Suprapubic skin (tissue), 4 donors: ENCODE results near the gene DAB2IP. TPM values are rescaled to one million over a fixed set of nuclear protein-coding genes. Genes with fewer than 3 reads are reported as not detected.

ENCODE experiments used
- DNase-seq, 2 donors: peaks; one replicate each; pipeline ENCODE4 v3.0.0-alpha.2; 2019; ENCODE audit warnings: low spot score in 2 of 2
- H3K27ac ChIP-seq: fragments of 200-600 bp; sonication (generic); one replicate; pipeline ENCODE4 v1.5.1; 2019
- H3K27me3 ChIP-seq: fragments of 200-600 bp; sonication (generic); one replicate; pipeline ENCODE4 v1.5.1; 2019
- H3K36me3 ChIP-seq: fragments of 200-600 bp; sonication (generic); one replicate; pipeline ENCODE4 v1.5.1; 2019
- H3K4me1 ChIP-seq: fragments of 200-600 bp; sonication (generic); one replicate; pipeline ENCODE4 v1.5.1; 2019
- H3K4me3 ChIP-seq: fragments of 200-600 bp; sonication (generic); one replicate; pipeline ENCODE4 v1.5.1; 2019; ENCODE audit warnings: mild to moderate bottlenecking
- H3K9me3 ChIP-seq: fragments of 200-600 bp; sonication (generic); one replicate; pipeline ENCODE4 v1.5.1; 2019
- EP300 ChIP-seq: sonication (generic); formaldehyde crosslinking; IDR thresholded peaks from one replicate; pipeline ENCODE4 v1.6.1; 2017; ENCODE audit warnings: antibody characterized with exemption
- POLR2A ChIP-seq, 2 donors: fragments of 450-650 bp; IDR thresholded peaks; one replicate each; pipeline ENCODE4 v1.6.1; 2017; ENCODE audit warnings: antibody characterized with exemption in 2 of 2, mild to moderate bottlenecking in 2 of 2, moderate library complexity in 2 of 2
- POLR2AphosphoS5 ChIP-seq, 3 donors: sonication (generic); formaldehyde crosslinking; IDR thresholded peaks; one replicate each; pipeline ENCODE4 v1.6.1; 2017; ENCODE audit warnings: antibody characterized with exemption in 3 of 3
- WGBS: methylation state at CpG from one replicate; pipeline ENCODE4 v1.1.5; 2018; 5-methylcytosine and 5-hydroxymethylcytosine counted together
- total RNA-seq, 4 donors: library from RNA; depleted of rRNA; stranded (reverse); fragments of >200 nt; gene quantifications; one replicate each; pipeline ENCODE4 v1.1.0, GENCODE V29; 2016
- TF ChIP-seq, protein P1 (sequence below), 2 donors: fragments of 200-600 bp in 1 of 2; fragments of 450-650 bp in 1 of 2; sonication (generic) in 1 of 2; IDR thresholded peaks; one replicate each; pipeline ENCODE4 v1.5.1; 2016 to 2019; ENCODE audit warnings: antibody characterized with exemption in 2 of 2, mild to moderate bottlenecking in 1 of 2, moderate library complexity in 1 of 2

The DAB2IP gene
- total RNA-seq, 4 donors from 2014 or later: 47.6 to 55.6 (median 50.3) TPM

DNA sequence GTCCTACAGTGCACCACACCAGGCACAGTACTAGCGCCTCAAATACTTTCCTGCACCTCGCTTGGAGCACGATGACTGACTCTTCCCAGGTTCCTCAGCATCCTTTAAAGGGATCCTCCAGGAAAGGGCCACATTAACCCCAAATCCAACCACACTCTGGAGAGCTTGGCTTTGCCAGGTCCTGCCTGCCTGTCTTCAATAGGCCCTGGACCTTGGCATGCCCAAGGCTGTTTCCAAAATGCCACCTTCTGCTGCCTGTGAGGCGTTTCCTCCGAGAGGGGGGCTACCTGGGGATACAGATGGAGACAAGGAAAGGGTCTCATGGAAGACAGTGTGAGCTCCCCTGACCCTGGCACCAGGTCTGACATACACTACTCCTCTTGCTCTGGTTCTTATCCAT lies 169.9 kb downstream of the DAB2IP start:
- 89% methylated on average over 5 of the region's 5 CpGs for WGBS

DNA sequence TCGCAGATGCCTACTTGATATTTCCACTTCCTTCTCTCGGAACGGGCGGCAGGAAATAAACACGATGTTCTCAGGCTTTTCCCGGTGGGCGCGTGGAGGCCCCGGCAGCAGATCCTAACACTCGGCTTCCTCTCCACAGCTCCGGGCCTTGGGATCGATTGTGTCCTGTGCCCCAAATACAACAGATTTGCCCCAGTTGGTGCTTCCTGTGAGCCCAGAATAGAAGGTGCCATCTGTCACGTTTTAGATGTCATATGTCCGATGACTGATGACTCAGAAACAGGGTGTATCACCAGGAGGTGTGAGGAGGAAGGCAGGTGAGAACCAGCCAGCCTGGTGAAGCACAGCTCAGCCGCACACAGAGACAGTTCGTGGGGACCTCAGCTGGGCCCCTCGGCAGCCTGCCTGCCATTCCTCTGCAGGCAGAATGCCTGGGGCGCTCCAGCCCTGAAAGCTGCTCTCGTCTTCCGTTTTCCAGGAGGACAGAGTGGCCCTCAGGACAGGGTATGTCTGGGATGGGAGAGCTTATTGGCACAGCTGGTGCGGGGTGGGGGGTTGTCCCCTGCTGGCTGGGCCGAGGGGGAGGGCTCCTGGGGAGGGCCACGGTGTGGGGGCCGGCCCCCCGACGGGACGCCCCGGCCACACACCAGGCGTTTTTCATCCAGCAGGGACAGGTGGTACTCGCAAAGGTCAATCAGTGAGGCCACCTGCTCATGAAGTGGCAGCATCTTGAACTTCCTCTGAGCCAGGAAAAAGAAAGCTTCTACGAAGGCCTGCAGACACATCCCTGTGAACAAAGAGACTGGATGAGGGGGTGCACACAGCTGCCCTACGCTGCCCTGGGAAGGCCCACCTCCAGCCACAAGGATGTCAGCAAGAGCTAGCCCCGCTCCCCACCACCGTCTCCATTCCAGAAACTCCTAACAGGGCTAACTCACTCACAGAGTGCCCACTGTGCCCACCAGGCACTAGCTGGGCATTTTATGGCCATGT lies 171.0 kb downstream of the DAB2IP start:
- Histone ChIP-seq H3K27ac (no peak overlapping the region), H3K4me3 (no peak overlapping the region), H3K9me3 (no peaks in the 10 kb centered on the region), H3K36me3 (no peaks in the 10 kb centered on the region), H3K4me1 (no peaks in the 10 kb centered on the region), H3K27me3 (no peaks in the 10 kb centered on the region)
- WGBS: 85% methylated on average over 29 of the region's 34 CpGs
- no peak for DNase-seq
- TF ChIP-seq, protein P1, sequence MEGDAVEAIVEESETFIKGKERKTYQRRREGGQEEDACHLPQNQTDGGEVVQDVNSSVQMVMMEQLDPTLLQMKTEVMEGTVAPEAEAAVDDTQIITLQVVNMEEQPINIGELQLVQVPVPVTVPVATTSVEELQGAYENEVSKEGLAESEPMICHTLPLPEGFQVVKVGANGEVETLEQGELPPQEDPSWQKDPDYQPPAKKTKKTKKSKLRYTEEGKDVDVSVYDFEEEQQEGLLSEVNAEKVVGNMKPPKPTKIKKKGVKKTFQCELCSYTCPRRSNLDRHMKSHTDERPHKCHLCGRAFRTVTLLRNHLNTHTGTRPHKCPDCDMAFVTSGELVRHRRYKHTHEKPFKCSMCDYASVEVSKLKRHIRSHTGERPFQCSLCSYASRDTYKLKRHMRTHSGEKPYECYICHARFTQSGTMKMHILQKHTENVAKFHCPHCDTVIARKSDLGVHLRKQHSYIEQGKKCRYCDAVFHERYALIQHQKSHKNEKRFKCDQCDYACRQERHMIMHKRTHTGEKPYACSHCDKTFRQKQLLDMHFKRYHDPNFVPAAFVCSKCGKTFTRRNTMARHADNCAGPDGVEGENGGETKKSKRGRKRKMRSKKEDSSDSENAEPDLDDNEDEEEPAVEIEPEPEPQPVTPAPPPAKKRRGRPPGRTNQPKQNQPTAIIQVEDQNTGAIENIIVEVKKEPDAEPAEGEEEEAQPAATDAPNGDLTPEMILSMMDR (IDR thresholded peaks at IDR 0.05): no peak
- TF ChIP-seq POLR2A (IDR thresholded peaks at IDR 0.05) (no peak), POLR2AphosphoS5 (IDR thresholded peaks at IDR 0.05) (no peak), EP300 (no peak)

More for the DNA sequence above, 169.9 kb downstream of the DAB2IP start:
- Histone ChIP-seq H3K27ac (no peak overlapping the region), H3K36me3 (no peaks in the 10 kb centered on the region), H3K9me3 (no peaks in the 10 kb centered on the region), H3K27me3 (no peaks in the 10 kb centered on the region), H3K4me1 (no peaks in the 10 kb centered on the region), H3K4me3 (no peak overlapping the region)
- no peak for DNase-seq
- TF ChIP-seq, protein P1 (IDR thresholded peaks at IDR 0.05): no peak
- TF ChIP-seq POLR2AphosphoS5 (IDR thresholded peaks at IDR 0.05) (no peak), POLR2A (IDR thresholded peaks at IDR 0.05) (no peak), EP300 (no peak)

DNA sequence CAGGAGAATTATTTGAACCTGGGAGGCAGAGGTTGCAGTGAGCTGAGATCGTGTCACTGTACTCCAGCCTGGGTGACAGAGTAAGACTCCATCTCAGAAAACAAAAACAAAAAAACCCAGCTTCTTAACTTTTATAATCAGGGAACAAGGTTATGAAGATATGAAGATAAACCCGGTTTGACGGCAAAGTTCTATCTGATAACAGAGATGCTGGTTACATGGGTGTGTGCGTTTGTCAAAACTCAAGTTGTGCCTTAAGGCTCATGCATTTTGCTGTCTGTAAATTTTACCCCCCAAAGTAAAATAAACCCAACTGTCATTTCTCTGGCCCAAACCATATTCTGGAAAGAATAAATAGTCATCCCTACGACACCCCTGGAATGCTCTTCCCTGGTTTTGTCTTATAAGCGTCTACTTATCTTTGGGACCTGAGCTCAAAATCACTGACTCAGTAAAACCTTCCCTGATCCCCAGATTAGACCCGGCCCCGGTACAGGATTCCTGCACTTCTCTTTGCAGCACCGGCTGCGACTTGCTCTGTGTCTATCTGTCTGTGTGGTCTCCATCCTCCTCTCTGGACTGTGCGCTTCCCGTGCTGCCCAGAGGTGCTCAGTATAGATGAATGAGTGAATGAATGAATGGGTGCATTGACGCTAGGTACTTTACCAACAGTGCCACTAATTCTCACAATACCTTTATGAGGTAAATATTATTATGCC lies 172.2 kb downstream of the DAB2IP start:
- H3K36me3 ChIP-seq: no peaks in the 10 kb centered on the region
- DNase-seq: no peak
- WGBS: 85% methylated on average over 13 of the region's 13 CpGs

DNA sequence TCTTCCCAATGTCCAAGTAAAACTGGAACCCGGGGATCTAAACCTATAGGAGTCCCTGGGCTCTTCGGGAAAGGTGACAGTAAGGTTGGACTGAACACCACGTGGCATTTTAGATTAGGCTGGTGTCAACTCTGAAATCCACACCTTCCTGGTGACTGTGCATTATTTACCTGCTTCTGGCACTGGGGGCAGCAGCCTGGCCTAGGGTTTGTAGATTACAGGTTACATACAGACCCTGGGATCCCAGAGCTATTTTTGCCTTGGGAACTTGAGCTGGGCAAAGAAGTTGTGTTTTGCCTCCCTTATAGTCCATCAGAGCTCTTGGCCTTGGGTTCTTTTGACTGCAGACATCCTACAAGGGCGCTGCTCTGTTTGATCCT lies 173.2 kb downstream of the DAB2IP start:
- H3K4me1 ChIP-seq: no peaks in the 10 kb centered on the region
- no peak overlapping the region for H3K4me3 ChIP-seq
- no peaks in the 10 kb centered on the region for H3K27me3 ChIP-seq
- H3K9me3 ChIP-seq: no peaks in the 10 kb centered on the region
- no peak overlapping the region for H3K27ac ChIP-seq
- TF ChIP-seq, protein P1 (IDR thresholded peaks at IDR 0.05): no peak
- TF ChIP-seq POLR2A (IDR thresholded peaks at IDR 0.05) (no peak), POLR2AphosphoS5 (IDR thresholded peaks at IDR 0.05) (no peak), EP300 (no peak)
- no peaks in the 10 kb centered on the region for H3K36me3 ChIP-seq
- WGBS: 86% methylated on average over 4 of the region's 4 CpGs
- no peak for DNase-seq

More for the DNA sequence above, 172.2 kb downstream of the DAB2IP start:
- no peaks in the 10 kb centered on the region for H3K27me3 ChIP-seq
- H3K27ac ChIP-seq: no peak overlapping the region
- TF ChIP-seq POLR2A (IDR thresholded peaks at IDR 0.05): no peak
- no peak for TF ChIP-seq POLR2AphosphoS5 (IDR thresholded peaks at IDR 0.05)
- no peak for TF ChIP-seq EP300
- TF ChIP-seq, protein P1 (IDR thresholded peaks at IDR 0.05): no peak
- no peaks in the 10 kb centered on the region for H3K9me3 ChIP-seq
- no peaks in the 10 kb centered on the region for H3K4me1 ChIP-seq
- H3K4me3 ChIP-seq: no peak overlapping the region
